Erythroblast (primary cell): Measurements from ENCODE around the gene ZSWIM6.
A peak's percentile ranks its signal among the peaks of the same experiment; 100 is the strongest.
"Not testable (repeated sequence)": the region's sequence is repeated elsewhere in the genome, so short reads cannot be mapped to it uniquely, and the experiment has no call there.

ENCODE experiments used
- DNase-seq, 2 experiments: peaks; one replicate each; lab custom pipeline; 2025; lab: John Stamatoyannopoulos, UW
- GATA1 ChIP-seq: IDR thresholded peaks from 2 replicates; pipeline ENCODE4 v1.6.1; 2011; ENCODE audit warnings: low read depth, mild to moderate bottlenecking, control low read depth, low read length, moderate library complexity
- POLR2A ChIP-seq: IDR thresholded peaks from 2 replicates; pipeline ENCODE4 v1.6.1; 2011; ENCODE audit warnings: mild to moderate bottlenecking, low read length

ZSWIM6 gene

DNA sequence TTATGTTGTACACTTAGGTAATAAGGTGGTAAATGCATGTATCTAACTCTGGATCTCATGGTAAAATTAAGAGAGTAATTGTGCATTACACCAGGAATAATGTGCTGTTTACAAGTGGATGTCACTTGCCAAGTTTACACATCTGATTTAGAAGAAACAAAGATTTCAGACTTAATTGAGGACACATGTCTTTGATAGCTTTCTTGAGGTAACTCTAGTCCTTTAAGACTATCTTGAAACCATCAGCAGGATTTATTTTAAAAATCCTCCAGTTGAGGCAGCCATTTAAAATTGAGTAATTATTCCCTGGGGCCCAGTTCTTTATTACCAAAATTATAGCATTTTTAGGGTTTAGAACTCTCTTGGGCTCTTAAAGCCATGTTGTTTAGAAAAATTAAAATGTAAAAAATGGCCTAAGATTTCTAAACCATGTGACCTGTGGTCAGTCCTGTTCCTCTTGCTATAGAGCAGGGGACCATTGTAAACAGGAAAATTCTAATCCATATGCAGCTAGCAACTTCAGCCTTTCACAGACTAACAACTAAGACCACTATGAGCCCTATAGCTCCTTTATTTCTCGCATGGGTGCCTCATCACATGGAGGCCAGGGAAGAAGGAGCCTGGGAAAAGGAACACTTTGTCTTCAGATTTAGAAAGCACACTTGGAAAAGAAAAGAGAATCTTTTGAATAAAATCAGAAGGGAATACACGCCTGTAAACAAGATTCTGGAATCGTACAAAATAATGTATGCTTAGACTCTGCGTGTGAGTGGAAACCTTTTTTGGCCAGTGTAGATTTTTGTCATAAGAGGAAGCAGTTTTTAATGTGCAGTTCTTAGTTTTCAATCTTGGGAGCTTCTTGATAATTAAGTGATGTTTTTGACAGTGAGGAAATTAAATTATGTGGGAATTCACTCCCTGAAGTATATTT lies 71.2 kb downstream of the ZSWIM6 start:
- DNase-seq = no peak
- TF ChIP-seq GATA1 = no peak
- TF ChIP-seq POLR2A = no peak

GRCh38 chr5:61405511-61406295 lies 73.6 kb downstream of the ZSWIM6 start:
- TF ChIP-seq POLR2A = no peak
- TF ChIP-seq GATA1 = no peak
- DNase-seq = no peak

DNA sequence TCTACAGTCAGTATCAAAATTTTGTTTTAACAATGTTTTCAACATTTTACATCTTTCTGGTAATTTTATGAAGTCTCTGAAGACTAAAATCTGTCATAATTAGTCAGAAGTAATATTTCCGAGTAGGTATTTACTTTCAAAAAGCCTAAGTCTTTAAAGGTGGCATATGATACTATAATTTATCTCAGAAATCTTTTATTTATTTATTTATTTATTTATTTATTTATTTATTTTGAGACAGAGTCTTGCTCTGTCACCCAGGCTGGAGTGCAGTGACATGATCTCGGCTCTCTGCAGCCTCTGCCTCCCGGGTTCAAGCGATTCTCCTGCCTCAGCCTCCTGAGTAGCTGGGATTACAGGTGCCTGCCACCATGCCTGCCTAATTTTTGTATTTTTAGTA lies 74.4 kb downstream of the ZSWIM6 start:
- DNase-seq = not testable (repeated sequence)

DNA sequence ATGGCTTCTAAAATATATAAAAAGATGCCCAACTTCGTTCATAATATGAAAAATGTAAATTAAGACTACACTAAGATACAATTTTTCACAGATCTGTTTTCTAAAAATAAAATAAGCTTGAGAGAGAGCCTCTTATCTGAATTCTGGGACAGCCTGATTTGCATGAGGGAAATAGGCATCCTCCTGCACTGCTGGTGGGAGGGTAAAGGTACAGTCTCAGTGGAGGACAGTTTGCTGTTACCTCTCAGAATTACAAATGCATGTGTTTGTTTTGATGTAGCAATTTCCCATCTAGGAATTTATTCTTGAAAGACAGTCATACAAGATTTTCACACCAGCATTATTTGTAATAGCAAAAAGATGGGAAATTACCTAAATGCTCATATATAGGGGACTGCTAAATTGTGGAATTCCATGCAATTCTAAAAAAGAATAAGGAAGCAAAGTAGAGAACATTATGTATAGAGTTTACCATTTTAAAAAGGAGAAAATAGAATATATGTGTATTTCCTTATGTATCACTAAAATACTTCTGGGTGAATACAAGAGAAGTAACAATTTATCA lies 75.7 kb downstream of the ZSWIM6 start:
- no peak for TF ChIP-seq POLR2A
- no peak for TF ChIP-seq GATA1

DNA sequence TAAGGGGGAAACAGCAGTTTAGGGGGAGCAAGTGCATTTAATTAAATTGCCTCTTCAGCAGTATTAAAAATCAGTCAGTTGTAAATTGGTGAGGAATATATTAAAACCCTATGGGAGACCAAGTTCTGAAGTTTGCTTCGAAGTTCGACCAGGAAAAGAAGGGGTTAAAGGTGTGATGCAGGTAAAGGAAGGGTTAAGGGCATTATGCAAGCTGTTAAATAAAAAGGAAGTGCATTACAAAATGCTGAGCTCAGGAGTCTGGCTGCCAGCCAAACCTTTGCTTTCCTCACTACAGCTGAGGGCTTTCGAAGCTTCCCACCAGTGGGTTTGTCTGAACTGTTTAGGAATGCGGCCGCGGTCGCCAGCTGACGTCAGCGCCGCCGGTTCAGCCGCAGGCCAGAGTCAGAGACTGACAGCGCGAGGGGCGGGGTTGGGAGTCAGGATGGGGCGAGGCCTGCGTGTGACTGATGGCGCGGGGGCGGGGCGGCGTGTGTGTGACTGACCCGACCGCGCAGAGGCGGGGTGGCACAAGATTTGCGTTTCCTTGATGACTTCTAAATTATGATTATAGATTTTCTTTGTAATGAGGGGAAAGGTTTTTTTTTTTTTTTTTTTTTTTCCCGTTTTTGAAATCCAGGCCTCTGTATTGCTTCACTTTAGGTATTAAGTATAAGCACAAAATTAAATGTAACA lies 76.6 kb downstream of the ZSWIM6 start:
- TF ChIP-seq POLR2A (no peak), GATA1 (no peak)
- peak; percentile 96 to 98 for DNase-seq

More for the DNA sequence above, 75.7 kb downstream of the ZSWIM6 start:
- peak in 1 of 2 experiments; percentile 16 for DNase-seq

DNA sequence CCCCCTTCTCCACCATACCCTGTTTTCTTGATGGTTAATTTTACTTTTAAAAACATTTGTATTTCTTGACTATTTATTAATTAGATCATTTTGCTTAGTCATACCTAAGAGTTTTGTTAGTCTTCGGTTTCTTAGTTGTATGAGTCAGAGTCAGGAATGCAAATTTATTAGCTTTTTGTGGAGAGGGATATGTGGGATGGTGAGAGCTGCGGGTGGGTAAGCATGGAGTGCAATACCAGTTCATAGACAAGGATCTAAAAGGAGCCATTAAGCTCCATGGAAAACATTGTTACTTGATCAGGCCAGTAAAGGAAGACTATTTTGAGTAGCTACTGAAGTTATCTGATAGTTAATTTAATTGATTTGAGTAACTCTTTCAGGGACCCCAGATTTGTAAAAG lies 77.5 kb downstream of the ZSWIM6 start:
- peak in 1 of 2 experiments; percentile 28 for DNase-seq
- TF ChIP-seq GATA1 = no peak
- no peak for TF ChIP-seq POLR2A

DNA sequence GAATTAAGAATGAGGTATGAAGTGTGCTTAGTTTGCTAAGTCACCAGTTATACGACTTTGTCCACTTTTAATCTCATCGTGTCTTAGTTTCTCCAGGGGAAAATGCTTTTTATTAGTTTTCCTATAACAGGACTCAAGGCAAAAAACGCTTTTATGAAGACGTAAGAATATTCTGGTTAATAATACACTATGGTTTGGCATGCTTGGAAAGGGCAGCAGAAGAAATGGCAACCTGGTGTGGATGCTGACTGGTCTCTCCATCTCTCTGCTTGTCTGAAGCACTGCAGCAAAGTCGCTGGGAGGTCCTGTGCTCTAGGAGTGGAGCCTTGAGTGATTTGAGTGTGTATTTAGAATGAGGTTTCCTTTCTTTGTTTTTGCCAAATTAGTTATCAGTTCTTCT lies 78.8 kb downstream of the ZSWIM6 start:
- no peak for DNase-seq
- TF ChIP-seq GATA1 (no peak), POLR2A (no peak)

- TF ChIP-seq GATA1 = no peak
- no peak for TF ChIP-seq POLR2A
- DNase-seq = no peak
Observed at GRCh38 chr5:61412361-61412760, 80.3 kb downstream of the ZSWIM6 start.

DNA sequence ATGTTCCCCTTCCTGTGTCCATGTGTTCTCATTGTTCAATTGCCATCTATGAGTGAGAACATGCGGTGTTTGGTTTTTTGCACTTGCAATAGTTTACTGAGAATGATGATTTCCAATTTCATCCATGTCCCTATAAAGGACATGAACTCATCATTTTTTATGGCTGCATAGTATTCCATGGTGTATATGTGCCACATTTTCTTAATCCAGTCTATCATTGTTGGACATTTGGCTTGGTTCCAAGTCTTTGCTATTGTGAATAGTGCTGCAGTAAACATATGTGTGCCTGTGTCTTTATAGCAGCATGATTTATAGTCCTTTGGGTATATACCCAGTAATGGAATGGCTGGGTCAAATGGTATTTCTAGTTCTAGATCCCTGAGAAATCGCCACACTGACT lies 81.1 kb downstream of the ZSWIM6 start:
- DNase-seq = not testable (repeated sequence)

- TF ChIP-seq POLR2A (no peak), GATA1 (no peak)
- DNase-seq = no peak
Observed at GRCh38 chr5:61414806-61415205, 82.7 kb downstream of the ZSWIM6 start.

DNA sequence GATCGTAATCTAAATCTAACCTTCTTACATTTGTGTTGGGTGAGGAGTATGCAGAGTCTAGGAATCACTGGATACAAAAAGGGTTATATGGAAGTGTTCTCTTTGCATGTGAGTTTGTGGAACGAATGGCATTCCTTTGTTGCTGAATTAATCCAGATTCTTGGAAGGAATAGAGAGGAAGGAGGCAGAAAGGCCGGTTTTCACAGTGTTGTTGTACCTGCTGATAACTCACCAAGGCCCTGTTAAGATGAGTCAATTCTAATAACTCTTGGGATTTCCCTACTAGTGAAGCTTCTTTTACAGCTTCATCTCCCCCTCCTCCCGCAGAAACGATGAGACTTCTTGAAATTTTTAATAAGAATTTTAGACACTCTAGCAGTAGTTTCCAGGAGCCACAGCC lies 84.0 kb downstream of the ZSWIM6 start:
- TF ChIP-seq POLR2A = no peak
- TF ChIP-seq GATA1 = no peak
- DNase-seq = no peak

GRCh38 chr5:61416420-61416819 lies 84.4 kb downstream of the ZSWIM6 start:
- no peak for DNase-seq
- TF ChIP-seq POLR2A = no peak
- no peak for TF ChIP-seq GATA1

DNA sequence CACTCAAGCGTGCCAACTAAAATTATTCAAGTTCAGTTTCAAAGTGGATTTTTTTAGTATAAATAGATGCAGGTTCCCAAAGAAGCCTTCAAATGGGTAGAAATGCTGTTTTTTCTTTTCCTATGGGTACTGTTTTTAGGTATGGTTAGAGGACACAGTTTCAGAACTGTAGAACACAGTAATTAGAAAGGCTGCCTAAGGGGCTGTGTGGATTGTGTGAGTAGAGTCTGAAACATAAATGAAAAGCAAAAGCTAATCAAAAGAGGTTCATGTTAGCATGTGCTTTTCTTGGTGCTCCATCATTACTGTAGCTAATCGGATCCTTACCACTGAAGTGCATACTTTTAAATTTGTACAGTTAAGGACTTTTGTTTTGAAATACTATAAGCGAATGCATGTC lies 85.3 kb downstream of the ZSWIM6 start:
- TF ChIP-seq GATA1 = no peak
- TF ChIP-seq POLR2A = no peak
- no peak for DNase-seq
